HG03457 (cell line): ENCODE measurements around the gene FRMPD4.
"Not testable (repeated sequence)": the region's sequence is repeated elsewhere in the genome, so short reads cannot be mapped to it uniquely, and the experiment has no call there.

Experiments used
- ATAC-seq: cut with Tn5 transposase; IDR thresholded peaks from one replicate; pipeline ENCODE4 v1.9.1; 2021; ENCODE audit warnings: moderate number of reproducible peaks; ENCODE audit not compliant: unreplicated experiment

Gene FRMPD4

DNA sequence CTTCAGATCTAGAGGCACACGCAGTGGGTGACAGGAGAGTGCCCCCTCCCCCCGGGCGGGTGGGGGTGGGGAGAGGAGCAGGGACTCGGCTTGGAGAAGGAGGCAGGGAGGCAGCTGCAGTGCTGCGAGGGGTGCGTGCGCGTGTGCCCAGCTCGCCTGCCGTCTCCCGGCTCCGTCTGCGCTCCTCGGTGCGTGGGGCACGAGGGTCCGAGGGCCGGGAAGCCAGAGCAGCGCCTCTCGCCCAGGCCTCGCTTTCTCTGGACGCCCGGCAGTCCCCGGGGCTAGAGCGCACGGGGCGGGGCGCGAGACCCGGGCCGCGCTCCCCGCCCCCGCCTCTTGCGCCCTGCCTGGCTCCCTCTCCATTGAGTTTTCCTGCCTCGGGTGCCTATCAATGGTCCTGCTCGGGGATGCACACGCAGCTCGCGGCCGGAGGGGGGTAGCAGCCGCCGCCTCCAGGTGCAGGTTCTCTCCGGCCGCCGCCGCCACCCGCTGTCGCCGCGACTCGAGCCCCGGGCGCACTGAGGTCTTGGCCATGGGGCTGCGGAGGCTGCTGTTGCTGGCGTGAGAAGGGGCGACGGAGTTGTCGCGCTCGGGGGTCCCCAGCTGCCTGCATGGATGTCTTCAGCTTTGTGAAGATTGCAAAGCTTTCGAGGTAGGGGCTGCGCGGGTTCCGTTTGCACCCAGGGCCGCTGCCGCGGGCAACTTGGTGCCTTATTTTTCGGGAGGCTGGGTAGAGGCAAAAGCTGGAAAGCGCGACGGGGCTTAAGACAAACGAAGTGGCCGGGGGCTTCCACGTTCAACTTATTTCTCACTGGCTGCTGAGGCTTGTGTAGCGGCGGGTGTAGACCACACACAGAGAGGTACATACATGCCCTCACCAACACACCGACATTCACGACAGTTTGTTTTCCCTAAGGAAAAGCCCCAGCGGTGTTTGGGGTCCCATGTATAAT, at the start of gene FRMPD4:
Gene FRMPD4 (plus strand): TSS at position 113 of the 953 bp plus-strand sequence. CDS start 499 bp downstream, at position 612.
- ATAC-seq, result no peak

DNA sequence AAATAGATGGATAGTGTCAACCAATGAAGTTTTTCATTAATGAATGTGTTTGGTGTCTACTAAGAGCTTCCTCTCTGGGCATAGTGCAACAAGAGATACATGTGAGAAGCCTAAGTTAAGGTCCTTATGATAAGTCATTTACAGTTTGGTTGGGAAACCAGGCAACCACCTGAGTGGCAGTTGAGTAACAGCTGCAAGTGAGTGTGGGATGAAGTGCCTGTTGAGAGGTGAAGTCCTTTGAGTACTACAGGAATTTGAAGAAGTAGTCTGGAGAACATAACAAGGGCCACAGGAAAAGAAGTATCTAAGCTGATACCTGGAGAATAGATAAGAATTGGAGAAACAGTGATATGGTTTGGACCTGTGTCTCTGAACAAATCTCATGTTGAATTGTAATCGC, 48.5 kb upstream of the FRMPD4 start:
- no peak for ATAC-seq

GRCh38 chrX:12113321-12113720, 25.0 kb upstream of the FRMPD4 start:
- ATAC-seq, result no peak

- ATAC-seq, result no peak
Measured at GRCh38 chrX:12115377-12115776, 22.9 kb upstream of the FRMPD4 start.

DNA sequence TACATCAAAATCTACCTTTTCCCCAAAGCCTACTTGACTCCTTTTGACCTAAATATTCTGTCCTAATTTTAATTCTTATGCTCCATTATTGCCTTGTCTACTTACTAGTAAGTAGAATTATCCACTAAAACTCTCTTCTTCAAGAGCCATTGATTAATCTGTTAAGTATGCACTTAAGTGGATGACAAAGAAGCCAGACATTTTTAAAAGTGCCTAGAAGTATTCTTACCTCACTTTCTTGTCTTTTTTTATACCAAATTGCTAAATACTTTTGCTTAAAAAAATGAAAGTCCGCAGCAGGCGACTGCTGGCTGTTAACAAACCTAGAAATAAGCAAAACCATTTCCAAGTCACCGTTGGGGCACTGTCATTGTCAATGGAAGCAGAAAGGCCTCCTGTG, 20.1 kb upstream of the FRMPD4 start:
- no peak for ATAC-seq

GRCh38 chrX:12128017-12128416, 10.3 kb upstream of the FRMPD4 start:
- ATAC-seq, result no peak

DNA sequence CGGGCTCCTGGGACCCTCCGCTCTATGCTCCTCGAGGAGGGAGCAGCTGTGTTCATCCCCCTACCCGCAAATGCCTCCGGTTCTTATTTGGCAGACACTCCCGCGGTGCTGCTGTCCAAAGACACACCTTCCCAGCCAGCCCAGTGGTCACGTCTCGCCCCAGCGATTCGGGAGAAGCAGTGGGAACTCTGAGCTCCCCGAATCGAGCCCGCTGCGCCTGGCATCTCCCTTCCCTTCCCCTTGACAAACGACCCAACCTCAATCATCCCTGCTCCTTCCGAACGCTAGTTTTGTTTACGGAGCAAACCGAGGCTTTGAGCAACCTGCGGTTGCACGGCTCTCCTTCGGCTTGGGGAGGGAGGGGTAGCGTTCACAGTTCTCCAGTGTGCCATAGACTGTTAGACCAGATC, 317 bp upstream of the FRMPD4 start:
- ATAC-seq, result no peak

DNA sequence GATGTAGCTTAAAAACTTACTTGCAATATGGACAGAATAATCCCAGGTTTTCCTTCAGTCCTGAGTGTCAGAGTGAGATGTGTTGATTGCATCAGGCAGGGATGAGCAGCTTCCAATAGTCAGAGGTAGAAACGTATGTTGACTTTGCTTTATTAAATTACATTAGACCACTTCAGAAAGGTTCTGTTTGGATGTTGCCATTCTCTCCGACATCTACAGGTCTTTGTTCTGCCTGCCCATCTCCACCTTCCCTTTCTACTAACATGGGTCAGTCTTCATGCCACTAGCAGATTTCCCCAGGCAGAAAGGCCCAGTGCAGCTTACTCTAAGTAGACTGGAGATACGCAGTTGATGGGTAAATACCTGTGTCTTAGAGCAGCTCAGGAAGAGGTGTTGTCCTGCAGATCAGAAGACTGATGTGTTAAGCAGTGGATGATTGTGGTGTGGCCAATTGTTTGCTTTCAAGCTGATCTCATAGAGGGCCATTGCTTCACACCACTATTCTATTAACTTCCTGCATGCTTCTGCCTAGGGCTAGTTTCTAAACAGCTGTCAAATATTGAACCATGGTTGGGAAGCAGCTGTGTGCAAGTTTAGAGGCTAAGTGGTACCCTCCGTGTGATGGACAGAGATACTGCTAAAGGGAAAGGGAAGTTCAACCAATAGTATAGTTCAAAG, 1.8 kb downstream of the FRMPD4 start:
- ATAC-seq, result no peak

- ATAC-seq, result no peak
Measured at GRCh38 chrX:12141511-12141910, 3.2 kb downstream of the FRMPD4 start.

- ATAC-seq, result no peak
Measured at GRCh38 chrX:12142661-12143060, 4.4 kb downstream of the FRMPD4 start.

DNA sequence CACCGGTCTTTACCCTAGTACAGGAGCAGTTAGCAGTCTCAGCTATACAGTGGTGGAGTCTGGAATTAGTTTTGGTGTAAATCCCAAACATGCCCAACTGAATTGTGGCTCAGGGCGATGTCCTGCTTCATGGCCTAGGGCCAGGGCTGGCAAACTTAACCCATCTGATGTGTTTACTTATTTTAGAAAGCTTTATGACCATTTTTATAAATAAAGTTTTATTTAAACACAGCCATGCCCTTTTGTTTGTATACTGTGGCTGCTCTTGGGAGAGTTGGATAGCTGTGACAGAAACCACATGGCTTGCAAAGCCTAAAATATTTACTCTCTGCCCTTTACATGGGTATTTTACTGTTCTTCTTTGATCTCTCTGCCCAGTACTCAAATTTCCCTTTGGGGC, 7.1 kb downstream of the FRMPD4 start:
- ATAC-seq, result no peak

DNA sequence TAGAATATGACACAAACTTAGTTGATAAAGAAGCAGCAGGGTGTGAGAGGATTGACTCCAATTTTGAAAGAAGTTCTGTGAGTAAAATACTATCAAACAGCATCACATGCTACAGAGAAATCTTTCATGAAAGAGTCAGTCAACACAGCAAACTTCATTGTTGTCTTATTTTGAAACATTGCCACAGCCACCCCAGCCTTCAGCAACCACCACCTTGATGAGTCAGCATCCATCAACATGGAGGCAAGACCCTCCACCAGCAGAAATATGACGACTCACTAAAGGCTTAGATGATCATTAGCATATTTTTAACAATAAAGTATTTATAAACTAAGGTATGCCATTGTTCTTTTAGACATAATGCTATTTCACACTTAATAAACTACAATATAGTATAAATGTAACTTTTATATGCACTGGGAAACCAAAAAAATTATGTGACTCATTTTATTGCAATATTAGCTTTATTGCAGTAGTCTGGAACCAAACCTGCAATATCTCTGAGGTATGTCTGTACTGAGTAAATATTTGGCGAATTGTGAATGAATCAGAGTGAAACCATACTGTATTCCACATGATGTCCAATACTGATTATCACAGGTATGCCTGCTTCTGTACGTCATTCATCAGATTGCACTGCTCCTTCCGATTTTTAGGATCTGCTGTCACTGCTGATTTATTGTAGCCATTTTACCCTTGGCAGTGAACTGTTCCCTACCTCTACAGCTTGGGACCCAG, 11.6 kb downstream of the FRMPD4 start:
- no peak for ATAC-seq

GRCh38 chrX:12153317-12153716, 15.0 kb downstream of the FRMPD4 start:
- ATAC-seq, result no peak

DNA sequence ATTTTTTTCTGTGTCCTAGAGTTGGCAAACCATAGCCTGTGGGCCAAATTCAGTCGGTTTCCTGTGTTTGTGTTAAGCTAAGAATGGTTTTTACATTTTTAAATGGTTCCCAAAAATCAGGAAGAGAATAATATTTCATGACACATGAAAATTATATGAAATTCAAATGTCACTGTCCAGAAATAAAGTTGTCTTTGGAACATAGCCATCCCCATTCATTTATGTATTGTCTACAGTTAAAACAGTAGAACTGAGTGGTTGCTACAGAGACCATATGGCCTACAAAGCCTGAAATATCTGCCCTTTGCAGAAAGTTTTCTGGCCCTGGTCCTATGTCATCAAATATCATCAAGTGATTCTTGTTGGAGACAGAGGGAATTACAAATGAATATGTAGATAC, 15.5 kb downstream of the FRMPD4 start:
- ATAC-seq, result no peak

GRCh38 chrX:12159799-12160198, 21.5 kb downstream of the FRMPD4 start:
- ATAC-seq, result no peak

GRCh38 chrX:12162420-12162819, 24.1 kb downstream of the FRMPD4 start:
- ATAC-seq, result no peak

- ATAC-seq, result not testable (repeated sequence)
Measured at GRCh38 chrX:12164180-12164579, 25.9 kb downstream of the FRMPD4 start.

DNA sequence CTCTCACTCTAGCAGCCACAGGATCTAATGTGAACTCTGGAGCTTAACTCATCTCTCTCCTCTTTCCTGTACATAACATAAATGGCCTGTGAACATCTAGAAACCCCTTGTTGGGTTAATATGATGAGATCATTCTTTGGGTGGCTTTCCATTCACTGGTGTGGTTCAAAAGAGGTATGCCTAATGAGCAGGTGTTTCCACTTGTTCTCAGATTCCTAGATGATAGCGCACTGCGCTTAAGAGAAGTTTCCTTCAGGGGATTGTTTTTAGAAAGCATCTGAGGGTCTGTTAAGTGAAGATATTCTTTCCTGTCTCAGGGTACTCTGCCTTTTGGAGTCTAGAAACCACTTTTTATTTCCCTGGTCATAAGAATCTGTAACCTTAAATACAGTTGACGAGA, 32.5 kb downstream of the FRMPD4 start:
- no peak for ATAC-seq

- no peak for ATAC-seq
Measured at GRCh38 chrX:12174358-12174757, 36.1 kb downstream of the FRMPD4 start.

DNA sequence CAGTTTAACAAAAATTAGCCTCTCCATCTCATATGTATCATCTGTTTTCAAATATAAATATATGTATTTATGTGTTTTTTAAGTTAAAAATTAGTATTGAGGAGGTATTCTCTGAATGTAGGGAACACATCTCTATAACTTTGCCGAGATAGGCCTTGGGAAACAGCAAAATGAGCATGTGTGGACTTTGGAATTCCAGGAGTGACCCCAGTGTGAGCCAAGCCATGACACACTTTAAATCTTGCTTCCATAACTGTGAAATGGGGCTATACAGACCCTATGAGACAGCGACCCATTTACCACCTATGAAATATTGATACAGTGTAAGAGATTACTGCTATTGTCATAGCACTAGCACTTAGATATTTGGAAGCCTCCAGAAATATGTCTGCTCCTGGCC, 58.8 kb downstream of the FRMPD4 start:
- ATAC-seq, result no peak

- ATAC-seq, result no peak
Measured at GRCh38 chrX:12206413-12206812, 68.1 kb downstream of the FRMPD4 start.
